ENCODE data around the gene MOB2.

Gene MOB2

GRCh38 chr11:1482581-1483444, 3.8 kb downstream of the MOB2 start:
- DNase-seq (ENCODE audit: extremely low spot score), result no peak
- TF ChIP-seq CTCF (IDR thresholded peaks at IDR 0.05; ENCODE audit: control extremely low read depth, extremely low read depth, low read depth, missing control alignments), result no peak
- ChIA-PET POLR2A (no interaction called here), CTCF (interaction anchor here (1.0 kb wide), 1 partner anchor 170 kb away, joined by 3 read pairs; no protein-coding TSS in a partner anchor)

GRCh38 chr11:1481861-1482441, 4.6 kb downstream of the MOB2 start:
- no peak for TF ChIP-seq CTCF (IDR thresholded peaks at IDR 0.05; ENCODE audit: control extremely low read depth, extremely low read depth, low read depth, missing control alignments)
- no peak for DNase-seq (ENCODE audit: extremely low spot score)
- POLR2A ChIA-PET, result no interaction called here
- CTCF ChIA-PET, result interaction anchor here (1.0 to 1.2 kb wide), 2 partner anchors 16 to 171 kb away, joined by 3 read pairs; no protein-coding TSS in a partner anchor

GRCh38 chr11:1481483-1481825, 5.1 kb downstream of the MOB2 start:
- no peak for DNase-seq (ENCODE audit: extremely low spot score)
- POLR2A ChIA-PET, result no interaction called here
- CTCF ChIA-PET, result interaction anchor here (1.0 to 1.2 kb wide), 2 partner anchors 17 to 171 kb away, joined by 3 read pairs; no protein-coding TSS in a partner anchor
- TF ChIP-seq CTCF (IDR thresholded peaks at IDR 0.05; ENCODE audit: control extremely low read depth, extremely low read depth, low read depth, missing control alignments), result no peak

GRCh38 chr11:1480555-1481482, 5.8 kb downstream of the MOB2 start:
- ChIA-PET CTCF (interaction anchor here (1.1 to 1.6 kb wide), 4 partner anchors 9 to 39 kb away, joined by 3 to 4 read pairs (median 3); no protein-coding TSS in a partner anchor), POLR2A (no interaction called here)
- DNase-seq (ENCODE audit: extremely low spot score), result no peak
- TF ChIP-seq CTCF (IDR thresholded peaks at IDR 0.05; ENCODE audit: control extremely low read depth, extremely low read depth, low read depth, missing control alignments), result no peak

- CTCF ChIA-PET, result interaction anchor here (0.8 to 1.6 kb wide), 4 partner anchors 9 to 40 kb away, joined by 3 to 4 read pairs (median 3); no protein-coding TSS in a partner anchor
- POLR2A ChIA-PET, result no interaction called here
- no peak for DNase-seq (ENCODE audit: extremely low spot score)
- TF ChIP-seq CTCF (IDR thresholded peaks at IDR 0.05; ENCODE audit: control extremely low read depth, extremely low read depth, low read depth, missing control alignments), result no peak
These were observed 6.4 kb downstream of the MOB2 start for GRCh38 chr11:1480191-1480554.

GRCh38 chr11:1479678-1480118, 6.9 kb downstream of the MOB2 start:
- TF ChIP-seq CTCF (IDR thresholded peaks at IDR 0.05; ENCODE audit: control extremely low read depth, extremely low read depth, low read depth, missing control alignments), result no peak
- POLR2A ChIA-PET, result no interaction called here
- no peak for DNase-seq (ENCODE audit: extremely low spot score)
- CTCF ChIA-PET, result interaction anchor here (0.8 to 1.6 kb wide), 4 partner anchors 10 to 40 kb away, joined by 3 to 4 read pairs (median 3); no protein-coding TSS in a partner anchor
